KOPT-K1 (cell line): Measurements from ENCODE around the gene CEP85L.
"Not testable (repeated sequence)": the region's sequence is repeated elsewhere in the genome, so short reads cannot be mapped to it uniquely, and the experiment has no call there.

Experiments
- H3K27ac ChIP-seq: fragments of 200-600 bp; sonication (generic); 2 replicates; pipeline ENCODE4 v1.5.1; 2016; ENCODE audit warnings: antibody characterized with exemption, mild to moderate bottlenecking, low read depth, low read length; ENCODE audit not compliant: poor library complexity, severe bottlenecking
- H3K36me3 ChIP-seq: fragments of 200-600 bp; sonication (generic); 2 replicates; pipeline ENCODE4 v1.5.1; 2017; ENCODE audit warnings: antibody characterized with exemption, mild to moderate bottlenecking, low read length, moderate library complexity; ENCODE audit not compliant: insufficient read depth
- H3K9me3 ChIP-seq: fragments of 200-600 bp; sonication (generic); 2 replicates; pipeline ENCODE4 v1.5.1; 2017; ENCODE audit warnings: antibody characterized with exemption, low read length, mild to moderate bottlenecking; ENCODE audit not compliant: insufficient read depth, poor library complexity, severe bottlenecking

CEP85L gene

DNA sequence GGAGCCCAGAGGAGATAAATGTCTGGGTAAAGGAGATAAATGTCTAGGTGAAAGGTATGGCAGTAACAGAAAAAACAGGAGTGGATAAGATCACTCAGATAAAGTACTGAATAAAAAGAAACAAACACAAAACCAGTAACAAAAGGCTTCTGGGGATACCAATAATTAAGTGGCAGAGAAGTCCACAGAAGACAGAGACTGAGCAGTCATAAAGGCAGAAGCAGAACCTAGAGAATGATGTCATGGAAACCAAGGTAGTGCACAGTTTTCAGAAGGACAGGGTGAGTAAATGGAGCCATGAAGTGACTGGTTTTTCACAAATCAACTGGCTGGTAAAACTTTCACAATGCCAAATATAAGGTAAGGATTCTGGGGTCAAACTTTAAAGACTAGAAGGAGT lies 184.2 kb downstream of the CEP85L start:
- no peak overlapping the region for H3K27ac ChIP-seq
- H3K36me3 ChIP-seq: peaks cover 79% of the 10 kb centered on the region

DNA sequence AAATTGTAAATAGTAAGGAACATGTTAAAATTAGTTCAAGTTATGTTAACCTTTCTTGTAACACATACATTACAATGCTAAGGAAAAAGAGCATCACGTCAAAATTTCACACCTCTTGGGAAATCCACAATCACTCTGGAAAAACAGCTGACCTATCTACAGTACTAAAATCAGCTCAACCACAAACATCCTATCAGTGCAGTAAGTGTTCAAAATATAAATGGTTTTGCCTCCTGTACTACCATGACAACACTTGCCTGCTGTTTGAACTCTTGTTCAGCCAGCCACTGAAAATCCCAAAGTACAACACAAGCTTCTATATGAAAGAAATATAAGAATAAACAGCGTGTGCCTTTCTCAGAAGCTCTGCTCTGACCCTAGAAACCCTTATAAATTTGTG lies 186.8 kb downstream of the CEP85L start:
- H3K27ac ChIP-seq: no peak overlapping the region
- H3K9me3 ChIP-seq: no peaks in the 10 kb centered on the region
- H3K36me3 ChIP-seq: peaks cover 77% of the 10 kb centered on the region

More for the DNA sequence above, 184.2 kb downstream of the CEP85L start:
- no peaks in the 10 kb centered on the region for H3K9me3 ChIP-seq

DNA sequence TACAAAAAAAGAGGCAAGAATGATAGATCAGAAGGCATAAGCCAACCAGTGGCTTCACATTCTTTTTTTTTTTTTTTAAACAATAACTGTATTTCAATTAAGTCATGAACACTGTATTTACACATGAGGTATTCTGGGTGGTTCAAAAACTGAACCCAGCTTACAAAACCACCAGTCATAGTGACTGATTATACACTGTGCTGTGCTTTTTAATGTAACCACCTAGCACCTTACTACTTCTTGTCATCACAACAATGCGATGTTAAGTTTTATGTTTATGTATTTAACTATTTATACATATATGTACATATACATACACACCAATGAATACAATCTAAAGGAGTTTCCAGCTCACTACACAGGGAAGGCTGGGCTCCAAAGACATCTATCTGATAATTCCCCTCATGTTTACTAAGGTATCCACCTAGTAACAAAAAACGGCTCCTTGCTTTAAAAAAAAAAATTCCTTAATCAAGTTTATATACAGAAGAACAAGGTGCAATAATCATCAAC lies 190.4 kb downstream of the CEP85L start:
- Histone ChIP-seq H3K27ac (no peak overlapping the region), H3K36me3 (peaks cover 52% of the 10 kb centered on the region), H3K9me3 (no peaks in the 10 kb centered on the region)

DNA sequence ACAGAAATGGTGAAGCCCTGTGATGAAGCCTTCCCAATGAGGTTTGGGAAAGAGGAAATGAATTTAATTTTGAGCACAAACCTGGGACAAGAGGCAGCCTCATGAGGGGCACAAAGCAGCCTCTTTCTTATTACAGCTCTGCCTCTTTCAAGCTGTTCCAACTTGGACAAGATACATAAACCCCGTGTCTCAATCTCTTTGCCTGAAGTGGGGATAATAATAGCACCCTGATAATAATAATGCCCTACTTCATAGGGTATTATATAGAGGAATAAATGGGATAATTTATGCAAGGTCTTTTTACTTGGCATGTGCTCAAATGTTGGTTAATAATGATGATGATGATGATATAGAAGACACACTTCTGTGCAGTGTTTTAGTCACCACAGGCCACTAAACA lies 194.4 kb downstream of the CEP85L start:
- H3K9me3 ChIP-seq: peaks cover 23% of the 10 kb centered on the region
- no peak overlapping the region for H3K27ac ChIP-seq
- peaks cover 19% of the 10 kb centered on the region for H3K36me3 ChIP-seq

DNA sequence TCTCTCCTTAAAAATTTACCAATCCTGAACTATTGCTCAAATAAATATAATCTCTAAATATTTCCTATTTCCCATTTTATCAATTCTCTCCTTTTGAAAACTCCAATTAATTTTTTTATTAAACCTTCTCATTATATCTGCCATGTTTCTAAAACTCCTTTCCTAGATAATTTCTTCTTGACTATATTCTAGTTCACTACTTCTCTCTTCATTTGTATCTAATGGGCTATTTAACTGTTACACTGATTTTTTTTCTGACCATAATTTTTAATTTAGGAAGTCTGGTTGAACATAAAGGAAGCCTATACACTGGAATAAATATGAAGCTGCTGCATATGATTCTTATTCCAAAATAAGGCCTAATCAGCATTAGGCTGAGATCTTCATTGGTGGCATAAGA lies 199.6 kb downstream of the CEP85L start:
- H3K9me3 ChIP-seq: peaks cover 71% of the 10 kb centered on the region
- no peak overlapping the region for H3K27ac ChIP-seq
- H3K36me3 ChIP-seq: no peaks in the 10 kb centered on the region

DNA sequence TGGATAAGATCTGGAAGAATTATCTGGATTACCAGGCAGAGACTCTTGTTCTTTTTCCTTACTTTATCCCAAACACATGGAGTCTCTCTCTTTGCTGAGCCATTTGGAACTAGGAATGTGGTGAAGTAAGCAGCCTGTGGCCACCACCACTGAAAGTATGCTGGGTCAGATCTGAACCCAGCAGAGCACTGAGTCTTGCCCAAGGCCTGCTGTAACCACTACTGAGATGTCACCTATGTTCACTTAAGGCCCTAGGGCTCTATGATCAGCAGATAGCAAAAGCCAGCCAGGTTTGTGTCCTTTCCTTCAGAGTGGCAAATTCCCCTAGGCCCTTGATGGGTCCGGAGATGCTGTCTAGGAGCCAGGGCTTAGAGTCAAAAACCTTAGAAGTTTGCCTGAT lies 206.6 kb downstream of the CEP85L start:
- peaks cover 36% of the 10 kb centered on the region for H3K9me3 ChIP-seq
- H3K27ac ChIP-seq: no peak overlapping the region
- no peaks in the 10 kb centered on the region for H3K36me3 ChIP-seq

DNA sequence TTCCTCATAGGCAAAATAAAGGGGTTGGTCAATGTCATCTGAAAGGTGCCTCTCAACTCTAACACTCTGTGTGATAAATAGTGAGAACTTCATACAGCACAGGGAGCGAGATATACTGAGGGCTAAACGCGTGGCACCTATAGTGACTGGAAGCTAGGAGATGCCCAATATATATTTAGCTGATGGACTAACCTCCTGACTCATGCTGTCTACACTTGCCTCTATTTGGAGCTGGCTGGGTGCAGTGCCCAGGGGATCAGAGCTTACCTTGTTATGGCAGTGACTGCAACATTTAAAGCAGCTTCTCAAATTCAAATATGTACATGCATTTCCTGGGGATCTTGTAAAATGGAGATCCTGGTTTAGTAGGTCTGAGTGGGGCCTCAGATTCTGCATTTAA lies 214.9 kb downstream of the CEP85L start:
- no peak overlapping the region for H3K27ac ChIP-seq
- no peaks in the 10 kb centered on the region for H3K9me3 ChIP-seq
- H3K36me3 ChIP-seq: no peaks in the 10 kb centered on the region

DNA sequence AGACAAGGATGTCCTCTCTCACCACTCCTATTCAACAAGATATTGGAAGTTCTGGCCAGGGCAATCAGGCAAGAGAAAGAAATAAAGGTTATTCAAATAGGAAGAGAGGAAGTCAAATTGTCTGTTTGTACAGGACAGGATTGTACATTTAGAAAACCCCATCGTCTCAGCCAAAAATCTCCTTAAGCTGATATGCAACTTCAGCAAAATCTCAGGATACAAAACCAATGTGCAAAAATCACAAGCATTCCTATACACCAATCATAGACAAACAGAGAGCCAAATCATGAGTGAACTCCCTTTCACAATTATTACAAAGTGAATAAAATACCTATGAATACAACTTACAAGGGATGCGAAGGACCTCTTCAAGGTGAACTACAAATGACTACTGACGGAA lies 217.2 kb downstream of the CEP85L start:
- H3K27ac ChIP-seq, H3K9me3 ChIP-seq, H3K36me3 ChIP-seq: not testable (repeated sequence)

DNA sequence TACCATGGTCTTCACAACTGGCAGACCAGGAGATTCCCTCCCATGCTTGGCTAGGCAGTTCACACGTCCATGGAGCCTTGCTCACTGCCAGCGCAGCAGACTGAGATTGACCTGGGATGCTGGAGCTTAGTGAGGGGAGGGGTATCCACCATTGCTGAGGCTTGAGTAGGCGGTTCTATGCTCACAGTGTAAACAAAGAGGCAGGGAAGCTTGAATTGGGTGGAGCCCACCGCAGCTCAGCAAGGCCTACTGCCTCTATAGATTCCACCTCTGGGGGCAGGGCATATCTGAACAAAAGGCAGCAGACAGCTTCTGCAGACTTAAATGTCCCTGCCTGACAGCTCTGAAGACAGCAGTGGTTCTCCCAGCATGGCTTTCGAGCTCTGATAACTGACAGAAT lies 230.1 kb downstream of the CEP85L start:
- H3K36me3 ChIP-seq, H3K9me3 ChIP-seq, H3K27ac ChIP-seq: not testable (repeated sequence)

DNA sequence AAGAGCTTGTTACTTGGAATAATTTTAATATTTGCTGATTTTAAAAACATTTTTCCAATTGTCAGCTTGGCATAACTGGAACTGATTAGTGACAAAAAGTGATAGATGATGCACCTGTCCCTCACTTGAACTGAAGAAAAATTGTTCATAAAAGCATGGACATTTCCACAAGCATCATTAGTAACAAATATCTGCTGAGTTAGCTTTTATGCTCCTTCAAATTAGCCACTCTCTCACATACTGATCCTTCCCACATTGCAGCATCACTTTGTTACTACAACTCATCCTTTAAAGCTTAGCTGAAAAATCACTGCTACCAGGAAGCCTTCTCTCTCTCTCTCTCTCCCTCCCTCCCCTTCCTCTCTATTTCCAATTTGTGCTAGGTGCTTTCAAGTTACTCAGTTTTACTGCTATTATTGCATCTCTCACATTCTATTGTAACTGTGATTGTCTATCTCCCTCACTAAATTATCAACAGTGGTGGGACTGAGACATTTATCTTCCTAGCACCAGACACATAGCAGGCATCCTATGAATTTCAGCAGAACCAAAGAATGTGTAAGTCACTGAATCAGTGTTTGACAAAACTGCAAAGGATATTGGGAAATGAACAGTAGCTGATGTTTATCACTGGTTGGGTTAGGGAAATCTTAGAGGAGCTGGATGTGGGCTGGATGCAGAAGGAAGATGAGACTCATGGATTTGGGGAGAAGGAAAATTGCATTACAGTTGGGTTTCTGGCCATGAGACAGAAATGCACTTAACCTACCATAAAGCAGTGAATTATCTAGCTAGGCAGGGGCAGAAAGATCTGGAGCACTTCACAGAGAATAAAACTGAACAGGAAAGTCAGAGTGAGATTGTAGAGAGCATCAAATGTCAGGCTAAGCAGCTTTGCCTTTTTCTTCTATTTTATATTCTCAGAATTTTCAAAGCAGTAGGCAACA lies 231.7 kb downstream of the CEP85L start:
- Histone ChIP-seq H3K27ac (no peak overlapping the region), H3K36me3 (no peaks in the 10 kb centered on the region), H3K9me3 (no peaks in the 10 kb centered on the region)
